ENCODE measurements around the gene CARMIL3. TPM values are rescaled to one million over a fixed set of nuclear protein-coding genes. Genes with fewer than 3 reads are reported as not detected.

Gene CARMIL3
- total RNA-seq, 2 donors from 2014 or later: 0.29 to 2.1 TPM

DNA sequence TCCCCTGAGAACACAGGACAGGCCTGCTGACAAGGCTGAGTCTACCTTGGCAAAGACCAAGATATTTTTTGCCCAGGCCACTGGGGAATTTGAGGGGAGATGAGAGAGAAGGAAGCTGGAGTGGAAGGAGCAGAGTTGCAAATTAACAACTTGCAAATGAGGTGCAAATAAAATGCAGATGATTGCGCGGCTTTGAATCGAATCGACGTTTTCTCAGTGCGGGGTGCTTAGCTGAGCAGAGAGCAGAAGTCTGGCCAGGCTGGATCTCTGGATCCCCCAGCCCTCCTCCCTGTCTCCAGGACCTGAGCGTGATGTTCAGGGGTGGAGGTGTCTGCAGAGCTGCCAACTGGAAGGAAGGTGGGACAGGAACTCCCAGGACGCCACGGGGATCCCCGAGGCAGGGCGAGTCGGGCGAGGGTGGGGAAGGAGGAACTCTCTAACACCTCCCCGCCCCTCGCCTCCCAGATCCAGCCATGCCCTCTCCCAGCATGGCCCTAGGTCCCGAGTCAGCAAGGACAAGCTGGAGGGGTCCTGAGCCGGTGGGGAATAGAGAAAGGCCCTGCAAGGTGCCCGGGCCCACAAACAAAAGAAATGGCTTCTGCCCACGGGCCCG, 527 bp upstream of the CARMIL3 start:
- no peaks in the 10 kb centered on the region for H3K4me1 ChIP-seq
- TF ChIP-seq CTCF (IDR thresholded peaks at IDR 0.05): no peak
- no peaks in the 10 kb centered on the region for H3K36me3 ChIP-seq
- peak; percentile 71 for DNase-seq
- peaks cover 5% of the 10 kb centered on the region for H3K27me3 ChIP-seq
- H3K9ac ChIP-seq (ENCODE audit: low read depth in 2 of 2, low read length in 2 of 2): peak overlapping the region; percentile 57 to 68
- peak overlapping the region; percentile 52 for H3K4me3 ChIP-seq
- intact Hi-C loops (cut with DNase I): no loop called here
- H3K27ac ChIP-seq: no peak overlapping the region
- H3K9me3 ChIP-seq: no peaks in the 10 kb centered on the region

DNA sequence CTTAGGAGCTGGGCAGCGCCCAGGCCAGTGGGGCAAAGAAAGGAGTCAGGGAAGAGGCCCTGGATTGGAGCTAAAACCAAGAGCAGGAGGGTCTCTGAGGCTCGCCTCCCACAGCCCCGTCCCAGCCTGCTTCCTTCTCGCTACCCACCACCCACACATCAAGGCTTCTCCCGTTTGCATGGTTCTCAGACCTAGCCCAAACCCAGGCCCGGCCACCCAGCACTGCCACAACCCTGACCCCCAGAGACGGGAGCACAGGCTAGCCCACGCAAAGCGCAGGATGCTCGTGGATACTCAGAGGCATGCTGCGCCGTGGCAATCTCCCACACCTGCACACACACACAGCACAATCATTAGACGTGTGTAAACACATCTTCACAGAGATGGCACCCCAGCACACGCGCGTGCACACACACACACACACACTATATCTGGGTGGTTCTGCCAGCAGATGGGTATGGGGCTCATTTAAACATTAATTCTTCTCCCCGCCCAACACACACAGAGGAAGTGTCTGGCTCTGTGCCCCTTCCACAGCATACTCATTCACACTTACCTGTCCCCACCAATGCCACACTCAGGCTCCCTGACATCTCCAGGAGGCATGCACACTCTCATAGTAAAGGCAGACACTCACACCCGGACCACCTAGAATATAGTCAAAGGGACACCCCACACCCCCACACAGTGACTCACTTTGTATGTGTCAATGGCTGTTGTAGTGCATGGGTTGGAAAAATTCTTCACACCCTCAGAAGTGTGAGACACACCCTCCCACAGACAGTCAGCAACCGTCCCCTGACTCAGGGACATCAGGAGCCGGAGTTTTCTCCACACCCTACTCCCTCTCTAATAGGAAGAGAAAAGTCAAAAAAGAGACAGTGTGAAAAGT, 1.1 kb downstream of the CARMIL3 start:
- no peak overlapping the region for H3K4me3 ChIP-seq
- no peak overlapping the region for H3K27ac ChIP-seq
- H3K4me1 ChIP-seq: no peaks in the 10 kb centered on the region
- no peak overlapping the region for H3K9ac ChIP-seq (ENCODE audit: low read depth in 2 of 2, low read length in 2 of 2)
- H3K36me3 ChIP-seq: no peaks in the 10 kb centered on the region
- DNase-seq: peak; percentile 16
- no peaks in the 10 kb centered on the region for H3K9me3 ChIP-seq
- no peak for TF ChIP-seq CTCF (IDR thresholded peaks at IDR 0.05)
- H3K27me3 ChIP-seq: peaks cover 5% of the 10 kb centered on the region
- intact Hi-C loops (cut with DNase I): no loop called here

DNA sequence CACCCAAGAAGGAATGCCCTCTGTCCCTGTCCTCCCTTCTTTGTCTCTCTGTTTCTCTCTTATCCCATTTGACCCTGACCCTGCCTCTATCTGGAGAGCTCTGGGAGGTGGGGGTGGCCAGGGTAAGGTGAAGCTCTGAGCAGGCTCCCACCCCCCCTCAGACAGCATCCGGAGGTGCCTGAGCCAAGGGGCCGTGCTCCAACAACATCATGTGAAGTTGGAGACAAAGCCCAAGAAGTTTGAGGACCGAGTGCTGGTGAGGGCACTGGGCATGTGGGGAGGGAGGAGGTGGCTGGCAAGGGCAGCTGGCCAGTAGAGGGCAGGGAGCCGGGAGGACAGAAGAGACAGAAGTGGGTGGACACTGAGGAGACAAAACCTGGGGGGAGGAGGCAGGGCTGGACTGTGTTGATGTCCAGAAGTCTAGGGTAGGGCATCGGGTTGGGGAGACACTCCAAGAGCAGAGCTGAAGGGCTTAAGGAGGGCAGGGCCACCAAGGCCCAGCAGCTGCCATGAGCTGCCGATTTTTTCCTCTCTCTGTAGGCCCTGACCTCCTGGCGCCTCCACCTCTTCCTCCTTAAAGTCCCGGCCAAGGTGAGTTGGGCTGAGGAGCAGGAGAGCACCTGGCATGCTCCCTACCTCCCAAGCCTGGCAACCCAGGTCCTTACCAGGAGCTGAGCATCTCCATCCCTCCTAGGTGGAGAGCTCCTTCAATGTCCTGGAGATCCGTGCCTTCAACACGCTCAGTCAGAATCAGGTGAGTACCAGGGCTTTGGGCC, 1.9 kb downstream of the CARMIL3 start:
- Histone ChIP-seq H3K27ac (no peak overlapping the region), H3K4me1 (no peaks in the 10 kb centered on the region), H3K9me3 (no peaks in the 10 kb centered on the region), H3K36me3 (no peaks in the 10 kb centered on the region), H3K9ac (ENCODE audit: low read depth in 2 of 2, low read length in 2 of 2) (no peak overlapping the region), H3K4me3 (no peak overlapping the region), H3K27me3 (peaks cover 5% of the 10 kb centered on the region)
- intact Hi-C loops (cut with DNase I): no loop called here
- TF ChIP-seq CTCF (IDR thresholded peaks at IDR 0.05): no peak
- DNase-seq: peak; percentile 13

- no peak for TF ChIP-seq CTCF (IDR thresholded peaks at IDR 0.05)
- H3K27ac ChIP-seq: no peak overlapping the region
- no peak for DNase-seq
- H3K4me1 ChIP-seq: no peaks in the 10 kb centered on the region
- H3K9ac ChIP-seq (ENCODE audit: low read depth in 2 of 2, low read length in 2 of 2): no peak overlapping the region
- H3K27me3 ChIP-seq: peaks cover 5% of the 10 kb centered on the region
- no peaks in the 10 kb centered on the region for H3K9me3 ChIP-seq
- no peaks in the 10 kb centered on the region for H3K36me3 ChIP-seq
- H3K4me3 ChIP-seq: no peak overlapping the region
- intact Hi-C loops (cut with DNase I): no loop called here
Observed at GRCh38 chr14:24054324-24054641, 2.5 kb downstream of the CARMIL3 start.

DNA sequence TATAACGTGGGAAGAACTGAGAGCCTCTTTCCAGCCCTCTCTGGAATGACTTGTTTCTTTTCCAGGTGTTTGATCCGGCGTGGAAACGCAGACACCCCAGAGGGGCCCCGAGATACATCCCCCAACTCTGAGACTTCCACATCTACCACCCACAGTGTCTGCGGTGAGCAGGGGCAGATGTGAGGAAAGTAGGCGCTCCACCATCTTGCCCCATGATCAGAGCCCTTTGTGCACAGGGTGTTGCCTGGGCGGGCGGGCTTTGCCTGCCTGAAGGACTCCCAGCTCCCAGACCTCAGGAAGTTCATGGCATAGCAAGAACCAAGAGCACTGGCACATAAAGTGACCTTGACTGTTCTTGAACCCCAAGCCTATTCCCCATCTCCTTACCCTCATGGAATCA, 2.8 kb downstream of the CARMIL3 start:
- Histone ChIP-seq H3K4me1 (no peaks in the 10 kb centered on the region), H3K27ac (no peak overlapping the region), H3K9me3 (no peaks in the 10 kb centered on the region), H3K9ac (ENCODE audit: low read depth in 2 of 2, low read length in 2 of 2) (no peak overlapping the region), H3K4me3 (no peak overlapping the region), H3K27me3 (peaks cover 5% of the 10 kb centered on the region), H3K36me3 (no peaks in the 10 kb centered on the region)
- no peak for DNase-seq
- intact Hi-C loops (cut with DNase I): no loop called here
- no peak for TF ChIP-seq CTCF (IDR thresholded peaks at IDR 0.05)
